HUES48 (cell line): ENCODE measurements around the gene UGT2A1.

Experiments used
- H3K27ac ChIP-seq: one replicate; pipeline ENCODE4 v1.7.0; 2013; ENCODE audit warnings: low read depth, low read length, inconsistent platforms
- H3K27me3 ChIP-seq: 2 replicates; pipeline ENCODE4 v1.6.1; 2013; ENCODE audit warnings: mild to moderate bottlenecking, low read length; ENCODE audit not compliant: control insufficient read depth, insufficient read depth
- H3K36me3 ChIP-seq: 2 replicates; pipeline ENCODE4 v1.6.1; 2013; ENCODE audit warnings: low read length; ENCODE audit not compliant: control insufficient read depth, insufficient read depth
- H3K4me1 ChIP-seq: 2 replicates; pipeline ENCODE4 v1.6.1; 2013; ENCODE audit warnings: mild to moderate bottlenecking, low read length; ENCODE audit not compliant: control insufficient read depth, insufficient read depth
- H3K4me3 ChIP-seq: 2 replicates; pipeline ENCODE4 v1.5.1; 2013; ENCODE audit warnings: mild to moderate bottlenecking, low read depth, low read length
- H3K9ac ChIP-seq: 2 replicates; pipeline ENCODE4 v1.6.1; 2013; ENCODE audit warnings: mild to moderate bottlenecking, low read depth, low read length, moderate library complexity
- H3K9me3 ChIP-seq: 2 replicates; pipeline ENCODE4 v1.6.1; 2013; ENCODE audit warnings: low read length; ENCODE audit not compliant: control insufficient read depth, insufficient read depth

The UGT2A1 gene

DNA sequence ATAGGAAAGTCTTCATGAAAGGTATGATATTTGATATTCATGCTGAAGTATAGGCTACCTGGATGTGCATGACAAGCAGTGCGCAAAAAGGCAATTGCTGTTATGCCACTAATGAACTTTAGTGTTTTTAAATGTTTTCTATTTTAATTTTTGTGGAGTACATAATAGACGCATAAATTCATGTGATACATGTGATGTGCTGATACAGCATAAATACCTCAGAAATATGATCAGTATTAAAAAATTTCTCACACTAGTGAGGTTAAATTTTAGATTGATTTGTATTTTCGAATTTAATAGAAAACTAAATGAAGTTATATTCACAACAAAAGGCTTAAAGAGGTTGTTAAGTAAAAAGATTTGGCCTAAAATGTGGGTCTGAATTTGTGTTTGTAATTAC, 2.2 kb downstream of the UGT2A1 start:
- no peaks in the 10 kb centered on the region for H3K9me3 ChIP-seq
- H3K27me3 ChIP-seq: no peaks in the 10 kb centered on the region
- H3K27ac ChIP-seq: no peak overlapping the region
- H3K4me3 ChIP-seq: no peak overlapping the region
- no peak overlapping the region for H3K9ac ChIP-seq
- H3K4me1 ChIP-seq: no peaks in the 10 kb centered on the region
- H3K36me3 ChIP-seq: no peaks in the 10 kb centered on the region

DNA sequence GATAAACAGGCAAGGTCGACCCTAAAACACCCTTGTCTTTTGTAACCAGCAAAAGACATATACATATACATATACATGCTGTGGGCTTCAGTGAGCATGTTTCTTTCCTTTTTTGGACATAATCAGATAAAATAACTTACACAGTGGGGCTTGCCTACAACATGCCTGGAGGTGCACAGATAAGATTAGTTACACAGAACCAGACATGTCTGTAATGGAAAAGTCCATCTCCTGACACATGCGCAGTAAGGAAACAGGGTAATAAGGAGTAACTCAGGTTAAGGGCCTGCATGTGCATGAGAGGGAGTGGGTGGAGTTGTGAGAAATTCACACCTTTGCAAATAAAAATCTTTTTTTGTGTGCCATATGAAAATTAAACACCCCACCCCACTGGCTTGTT, 3.4 kb downstream of the UGT2A1 start:
- no peak overlapping the region for H3K9ac ChIP-seq
- H3K4me3 ChIP-seq: no peak overlapping the region
- H3K27me3 ChIP-seq: no peaks in the 10 kb centered on the region
- no peaks in the 10 kb centered on the region for H3K36me3 ChIP-seq
- no peaks in the 10 kb centered on the region for H3K4me1 ChIP-seq
- H3K27ac ChIP-seq: no peak overlapping the region
- no peaks in the 10 kb centered on the region for H3K9me3 ChIP-seq

DNA sequence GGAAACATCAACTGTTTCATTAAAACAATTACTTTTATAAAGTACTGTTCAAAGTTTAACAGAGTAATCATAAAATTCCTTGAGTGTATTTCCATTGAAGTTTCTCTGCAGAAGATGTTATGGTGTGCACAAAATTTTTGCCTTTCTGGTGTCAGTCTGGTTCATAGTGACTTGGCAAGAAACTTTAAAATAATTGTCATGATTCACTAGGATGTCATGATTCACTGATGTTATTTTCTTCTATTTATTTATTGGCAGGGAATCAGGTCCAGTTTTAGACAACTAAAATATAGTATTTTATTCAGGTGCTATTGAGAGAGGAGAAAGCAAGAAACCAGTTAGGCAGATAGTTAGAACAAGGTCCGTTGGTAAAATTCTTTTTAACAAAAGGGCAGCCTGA, 3.8 kb downstream of the UGT2A1 start:
- Histone ChIP-seq H3K9ac (no peak overlapping the region), H3K9me3 (no peaks in the 10 kb centered on the region), H3K4me1 (no peaks in the 10 kb centered on the region), H3K27me3 (no peaks in the 10 kb centered on the region), H3K27ac (no peak overlapping the region), H3K36me3 (no peaks in the 10 kb centered on the region), H3K4me3 (no peak overlapping the region)

DNA sequence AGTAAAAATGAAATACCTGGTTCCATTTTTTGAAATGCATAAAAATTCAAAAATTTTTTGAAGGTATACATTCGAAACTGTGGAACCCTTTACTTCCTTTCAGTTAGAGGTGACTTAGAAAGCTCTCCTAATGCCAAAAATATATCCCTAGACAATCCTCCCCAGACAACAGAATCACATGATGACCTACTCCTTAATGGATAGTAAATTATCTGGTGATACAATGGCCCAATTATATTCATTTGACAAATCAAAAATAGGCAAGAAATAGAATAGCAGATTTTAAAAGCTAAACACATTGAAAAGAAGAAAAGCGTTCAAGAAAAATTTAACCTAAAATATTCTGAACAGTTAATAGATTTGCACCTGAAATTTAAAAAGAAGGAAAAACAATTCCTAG, 10.1 kb downstream of the UGT2A1 start:
- H3K27ac ChIP-seq: no peak overlapping the region
- H3K4me1 ChIP-seq: no peaks in the 10 kb centered on the region
- no peaks in the 10 kb centered on the region for H3K9me3 ChIP-seq
- H3K36me3 ChIP-seq: no peaks in the 10 kb centered on the region
- H3K9ac ChIP-seq: no peak overlapping the region
- no peaks in the 10 kb centered on the region for H3K27me3 ChIP-seq
- H3K4me3 ChIP-seq: no peak overlapping the region

DNA sequence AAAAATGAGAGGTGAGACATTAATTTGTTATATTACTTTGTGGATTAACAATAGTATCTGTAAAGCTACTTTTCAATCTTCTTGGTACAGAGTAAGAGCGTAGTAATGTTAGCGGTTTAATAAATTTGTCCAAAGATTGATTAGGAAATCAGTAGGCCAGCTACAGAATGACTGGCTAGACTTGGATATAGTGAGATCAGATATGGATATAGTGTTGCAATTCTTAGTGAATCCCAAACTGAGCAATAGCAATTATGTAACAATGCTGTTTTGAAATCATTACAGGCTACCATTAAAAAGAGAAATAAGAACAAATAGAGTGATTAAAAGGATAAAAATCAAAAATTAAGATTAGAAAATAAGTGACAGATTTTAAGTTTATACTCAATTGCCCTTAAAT, 12.8 kb downstream of the UGT2A1 start:
- no peaks in the 10 kb centered on the region for H3K27me3 ChIP-seq
- H3K4me3 ChIP-seq: no peak overlapping the region
- peaks cover 3% of the 10 kb centered on the region; the same call in 1 of the 2 replicates for H3K4me1 ChIP-seq
- H3K9ac ChIP-seq: no peak overlapping the region
- H3K9me3 ChIP-seq: no peaks in the 10 kb centered on the region
- no peak overlapping the region for H3K27ac ChIP-seq
- no peaks in the 10 kb centered on the region for H3K36me3 ChIP-seq

DNA sequence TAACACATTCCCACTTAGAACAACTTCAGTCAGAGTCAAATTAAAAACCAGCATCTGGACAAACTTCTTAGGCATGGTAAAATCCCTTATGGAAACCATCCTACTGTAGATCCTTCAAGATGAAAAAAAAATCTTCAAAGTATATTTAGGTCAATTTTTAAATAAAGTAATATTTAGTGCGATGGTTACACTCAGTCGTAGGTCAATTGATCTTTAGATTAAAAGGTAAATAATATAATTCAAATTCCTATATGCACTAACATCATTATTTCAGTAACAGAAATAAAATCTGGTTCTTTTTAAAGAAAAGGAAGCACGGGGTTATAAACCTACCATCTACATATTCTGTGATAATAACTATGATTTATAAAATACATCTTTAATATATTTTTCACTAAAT, 13.5 kb downstream of the UGT2A1 start, which contains the start of gene UGT2A2:
Gene UGT2A2, minus strand, starts transcription at position 101 of the 400 bp plus-strand sequence. Its CDS starts 2 bp downstream, at position 99.
- no peak within 1 kb of the TSS for H3K4me3 ChIP-seq
- H3K27me3 ChIP-seq: no peaks in the 10 kb centered on the region
- H3K27ac ChIP-seq: no peak within 1 kb of the TSS
- H3K36me3 ChIP-seq: no peaks in the 10 kb centered on the region
- H3K4me1 ChIP-seq: peaks cover 3% of the 10 kb centered on the region; the same call in 1 of the 2 replicates
- H3K9ac ChIP-seq: no peak within 1 kb of the TSS
- H3K9me3 ChIP-seq: no peaks in the 10 kb centered on the region

DNA sequence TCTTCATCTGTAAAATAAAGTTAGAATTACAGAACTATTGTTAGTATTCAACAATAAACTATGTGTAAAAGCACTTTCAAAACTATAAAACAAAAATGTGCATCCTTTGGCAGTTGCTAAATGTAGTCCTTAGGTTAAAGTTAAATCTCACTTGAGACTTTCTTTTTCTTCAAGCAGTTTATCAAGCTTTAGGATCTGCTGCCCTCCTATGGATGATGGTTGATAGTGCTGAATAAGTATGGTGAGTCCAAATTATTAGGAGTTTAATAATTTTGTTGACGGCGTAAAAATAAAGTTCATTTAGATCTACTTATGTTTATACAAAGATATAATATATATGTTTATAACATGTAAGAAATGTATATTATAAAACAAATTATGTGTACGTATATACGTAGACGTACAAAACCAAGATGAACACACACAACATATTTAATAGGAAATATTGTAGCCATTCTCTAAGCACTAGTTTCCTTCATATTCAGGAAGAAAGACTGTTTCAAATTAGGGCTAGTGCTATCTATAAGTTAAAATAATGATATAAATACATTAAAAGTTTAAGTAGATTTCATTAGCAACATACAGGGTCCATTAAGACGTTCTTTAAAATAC, 35.9 kb downstream of the UGT2A1 start:
- H3K4me3 ChIP-seq: no peak overlapping the region
- H3K4me1 ChIP-seq: no peaks in the 10 kb centered on the region
- no peaks in the 10 kb centered on the region for H3K27me3 ChIP-seq
- no peaks in the 10 kb centered on the region for H3K9me3 ChIP-seq
- no peaks in the 10 kb centered on the region for H3K36me3 ChIP-seq
- H3K27ac ChIP-seq: no peak overlapping the region
- no peak overlapping the region for H3K9ac ChIP-seq

DNA sequence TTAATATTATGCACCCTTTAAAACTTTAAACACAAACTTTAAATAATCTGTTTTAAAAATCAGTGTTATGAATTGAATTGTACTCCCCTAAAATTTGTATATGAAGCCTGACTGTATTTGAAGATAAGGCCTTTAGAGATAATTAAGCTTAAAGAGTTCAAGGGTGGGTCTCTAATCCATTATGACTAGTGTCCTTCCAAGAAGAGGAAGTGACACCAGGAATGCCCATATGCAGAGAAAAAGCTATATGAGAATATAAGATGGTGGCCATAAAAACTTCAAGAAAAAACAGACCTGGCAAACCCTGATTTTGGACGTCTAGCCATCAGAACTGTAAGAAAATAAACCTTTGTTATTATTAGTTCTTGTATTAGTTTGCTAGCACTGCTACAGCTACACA, 42.6 kb downstream of the UGT2A1 start:
- no peaks in the 10 kb centered on the region for H3K27me3 ChIP-seq
- no peaks in the 10 kb centered on the region for H3K36me3 ChIP-seq
- no peak overlapping the region for H3K9ac ChIP-seq
- no peak overlapping the region for H3K4me3 ChIP-seq
- no peak overlapping the region for H3K27ac ChIP-seq
- no peaks in the 10 kb centered on the region for H3K4me1 ChIP-seq
- no peaks in the 10 kb centered on the region for H3K9me3 ChIP-seq

DNA sequence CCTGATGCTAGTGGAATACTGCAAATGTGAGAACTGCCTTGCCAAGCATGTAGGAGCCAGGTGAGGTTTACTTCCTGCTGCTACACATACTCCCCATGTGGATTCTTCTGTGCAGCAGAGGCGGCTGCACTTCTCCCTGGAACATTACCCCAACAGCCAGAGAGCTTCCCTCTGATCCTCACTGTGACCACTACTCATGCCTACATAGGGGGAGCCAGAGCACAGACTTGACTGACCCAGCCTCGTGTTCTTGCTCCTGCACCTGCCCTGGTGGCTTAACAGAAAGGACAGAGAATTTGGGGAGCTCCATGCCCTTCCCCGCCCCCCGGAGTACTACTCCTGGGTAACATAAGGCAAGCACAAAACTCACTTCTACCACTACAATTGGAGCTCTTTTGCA, 52.0 kb downstream of the UGT2A1 start:
- Histone ChIP-seq H3K4me3 (no peak overlapping the region), H3K36me3 (no peaks in the 10 kb centered on the region), H3K4me1 (no peaks in the 10 kb centered on the region), H3K9ac (no peak overlapping the region), H3K27ac (no peak overlapping the region), H3K9me3 (no peaks in the 10 kb centered on the region), H3K27me3 (no peaks in the 10 kb centered on the region)

DNA sequence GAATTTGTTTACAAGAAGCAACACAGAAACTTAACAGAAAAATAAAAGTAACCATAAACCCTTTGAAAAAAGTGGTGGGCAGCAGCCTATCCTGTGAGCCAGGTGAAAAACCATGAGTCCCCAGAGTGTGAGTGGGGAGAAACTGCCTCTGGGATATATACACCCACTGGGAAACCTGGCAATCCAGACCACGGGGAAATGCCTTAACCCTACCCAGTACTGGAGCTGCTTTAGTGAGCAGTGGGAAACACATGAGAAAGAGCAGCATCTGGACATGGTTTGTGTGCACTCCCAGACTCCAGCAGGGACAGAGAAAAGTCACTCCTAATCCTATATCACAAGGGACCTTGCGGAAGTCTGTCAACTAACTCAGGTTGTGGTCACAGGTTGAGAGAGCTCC, 53.0 kb downstream of the UGT2A1 start:
- no peaks in the 10 kb centered on the region for H3K27me3 ChIP-seq
- no peak overlapping the region for H3K27ac ChIP-seq
- H3K4me3 ChIP-seq: no peak overlapping the region
- no peaks in the 10 kb centered on the region for H3K9me3 ChIP-seq
- H3K9ac ChIP-seq: no peak overlapping the region
- no peaks in the 10 kb centered on the region for H3K36me3 ChIP-seq
- no peaks in the 10 kb centered on the region for H3K4me1 ChIP-seq

DNA sequence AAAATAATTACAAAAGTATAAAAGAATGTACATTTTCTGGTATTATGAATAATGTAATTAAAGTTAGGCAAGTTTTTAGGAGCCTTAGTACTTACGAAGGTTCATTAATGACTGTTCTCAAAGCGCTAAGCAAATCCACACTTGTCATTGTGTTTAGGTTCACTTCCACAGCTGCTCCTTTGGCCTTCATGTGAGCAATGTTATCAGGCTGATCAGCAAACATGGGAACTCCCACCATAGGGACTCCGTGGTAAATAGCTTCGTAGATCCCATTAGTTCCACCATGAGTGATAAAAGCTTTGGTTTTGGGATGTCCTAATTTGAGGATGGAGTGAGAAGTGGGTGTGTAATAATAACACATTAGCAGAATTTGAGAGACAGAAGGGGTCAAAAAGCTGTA, 58.7 kb downstream of the UGT2A1 start:
- Histone ChIP-seq H3K36me3 (no peaks in the 10 kb centered on the region), H3K27me3 (no peaks in the 10 kb centered on the region), H3K27ac (no peak overlapping the region)

DNA sequence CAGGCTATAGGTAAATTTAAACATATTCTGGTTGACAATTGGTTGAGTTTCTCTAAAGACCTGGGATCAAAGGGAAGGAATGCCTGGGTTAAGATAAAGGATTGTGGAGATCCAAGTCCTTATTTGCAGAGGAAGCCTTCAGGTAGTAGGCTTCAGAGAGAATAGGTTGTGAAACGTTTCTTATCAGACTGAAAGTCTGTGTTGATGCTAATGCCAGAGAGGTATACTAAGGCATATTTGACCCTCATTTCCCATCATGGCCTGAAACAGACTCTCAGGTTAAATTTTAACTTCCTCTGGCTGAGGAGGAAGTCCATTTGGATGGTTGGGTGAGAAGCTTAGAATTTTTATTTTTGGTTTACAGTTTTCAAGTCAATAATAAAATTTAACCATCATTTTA, 61.7 kb downstream of the UGT2A1 start:
- H3K4me1 ChIP-seq: no peaks in the 10 kb centered on the region
- no peak overlapping the region for H3K27ac ChIP-seq
- no peaks in the 10 kb centered on the region for H3K9me3 ChIP-seq
- H3K27me3 ChIP-seq: no peaks in the 10 kb centered on the region
- H3K36me3 ChIP-seq: no peaks in the 10 kb centered on the region
- H3K4me3 ChIP-seq: no peak overlapping the region
- no peak overlapping the region for H3K9ac ChIP-seq

More for the DNA sequence above, 58.7 kb downstream of the UGT2A1 start:
- H3K9me3 ChIP-seq: no peaks in the 10 kb centered on the region
- H3K9ac ChIP-seq: no peak overlapping the region
- H3K4me3 ChIP-seq: no peak overlapping the region
- H3K4me1 ChIP-seq: no peaks in the 10 kb centered on the region
